Ecto neural progenitor cell (in vitro differentiated cells): ENCODE results near the gene FAM222A.

ENCODE experiments used
- DNase-seq: peaks from one replicate; pipeline ENCODE4 v3.0.0-alpha.2; 2018; ENCODE audit warnings: low spot score

FAM222A gene

GRCh38 chr12:109802828-109803227 is 89.2 kb downstream of the FAM222A start:
- DNase-seq, result no peak

- DNase-seq, result no peak
These were observed 90.1 kb downstream of the FAM222A start for GRCh38 chr12:109803678-109804077.

GRCh38 chr12:109804820-109805761 is 91.5 kb downstream of the FAM222A start:
- peak; percentile 86 for DNase-seq

- DNase-seq, result no peak
These were observed 94.5 kb downstream of the FAM222A start for GRCh38 chr12:109807954-109808643.

- DNase-seq, result no peak
These were observed 95.4 kb downstream of the FAM222A start for GRCh38 chr12:109808876-109809646.

- no peak for DNase-seq
These were observed 97.5 kb downstream of the FAM222A start for GRCh38 chr12:109810954-109811623.

GRCh38 chr12:109811624-109811995 is 98.0 kb downstream of the FAM222A start:
- no peak for DNase-seq

GRCh38 chr12:109813810-109814416 is 100.3 kb downstream of the FAM222A start:
- DNase-seq, result no peak

- DNase-seq, result no peak
These were observed 101.0 kb downstream of the FAM222A start for GRCh38 chr12:109814600-109815150.

GRCh38 chr12:109815225-109815624 is 101.6 kb downstream of the FAM222A start:
- DNase-seq, result no peak

- no peak for DNase-seq
These were observed 102.4 kb downstream of the FAM222A start for GRCh38 chr12:109815757-109816617.

GRCh38 chr12:109816870-109817269 is 103.2 kb downstream of the FAM222A start:
- DNase-seq, result no peak

- DNase-seq, result no peak
These were observed 104.1 kb downstream of the FAM222A start for GRCh38 chr12:109817627-109818231.

GRCh38 chr12:109818253-109818652 is 104.6 kb downstream of the FAM222A start:
- DNase-seq, result no peak

GRCh38 chr12:109818905-109819500 is 105.4 kb downstream of the FAM222A start:
- DNase-seq, result no peak
